ENCODE results near the gene SYTL3.

- no peak for TF ChIP-seq EZH2 (IDR thresholded peaks at IDR 0.05; ENCODE audit: borderline replicate concordance, low read depth, low read length, severe bottlenecking)
- TF ChIP-seq CTCF (IDR thresholded peaks at IDR 0.05; ENCODE audit: borderline replicate concordance, extremely low read depth, low read length, poor library complexity, severe bottlenecking), result no peak
These were observed 149.4 kb downstream of the SYTL3 start for GRCh38 chr6:158799051-158799792.
